Mammary epithelial cell (primary cell): ENCODE results near the gene RPL35.

Experiments
- CTCF ChIP-seq, 2 donors: IDR thresholded peaks in 1 of 2; conservative IDR thresholded peaks in 1 of 2; 2 replicates each; pipeline ENCODE4 v1.5.1; 2011 to 2012; ENCODE audit warnings: inconsistent platforms in 2 of 2, low read length in 2 of 2, mild to moderate bottlenecking in 2 of 2, control low read depth in 1 of 2, low read depth in 1 of 2; ENCODE audit not compliant: insufficient read depth in 1 of 2; ENCODE audit errors: extremely low read depth in 1 of 2
- EZH2 ChIP-seq: IDR thresholded peaks from 2 replicates; pipeline ENCODE4 v1.6.1; 2012; ENCODE audit warnings: low read length, inconsistent platforms, borderline replicate concordance

- TF ChIP-seq CTCF (conservative IDR thresholded peaks at IDR 0.05 in 1 of 2, IDR thresholded peaks at IDR 0.05 in 1 of 2; ENCODE audit: extremely low read depth in 1 of 2, insufficient read depth in 1 of 2, low read depth in 1 of 2, low read length in 2 of 2) (no peak), EZH2 (no peak)
These were observed 28.4 kb upstream of the RPL35 start for GRCh38 chr9:124890179-124890578.
